Sciatic nerve (tissue), 2 donors: Measurements from ENCODE around the gene SLC41A2. TPM values are rescaled to one million over a fixed set of nuclear protein-coding genes. Genes with fewer than 3 reads are reported as not detected.
A peak's percentile ranks its signal among the peaks of the same experiment; 100 is the strongest.
"Not testable (repeated sequence)": the region's sequence is repeated elsewhere in the genome, so short reads cannot be mapped to it uniquely, and the experiment has no call there.

Experiments used
- ATAC-seq: fragments of 200-7000 bp; cut with Tn5 transposase; one replicate; pipeline ENCODE4 v1.9.1; 2020; ENCODE audit warnings: mild to moderate bottlenecking, moderate library complexity
- DNase-seq: peaks from one replicate; pipeline ENCODE4 v3.0.0-alpha.2; 2020; ENCODE audit warnings: low spot score
- intact Hi-C: fragments of 100-400 bp; cut with DNase I; formaldehyde crosslinking; loops from one replicate; pipeline ENCODE4 v1.14.2; 2022
- total RNA-seq: library from RNA; stranded (reverse); fragmentation: NEBNext Ultra II Directional; extraction: Animal tissue kit (Norgen Biotek cat#: 25700); gene quantifications from one replicate; pipeline ENCODE4 v1.2.1, GENCODE V29; 2021
- donor health status: DM: no; HTN: no; CAD: no.
- donor health status: DM: no; HTN: no; CAD: no.

The SLC41A2 gene, protein sequence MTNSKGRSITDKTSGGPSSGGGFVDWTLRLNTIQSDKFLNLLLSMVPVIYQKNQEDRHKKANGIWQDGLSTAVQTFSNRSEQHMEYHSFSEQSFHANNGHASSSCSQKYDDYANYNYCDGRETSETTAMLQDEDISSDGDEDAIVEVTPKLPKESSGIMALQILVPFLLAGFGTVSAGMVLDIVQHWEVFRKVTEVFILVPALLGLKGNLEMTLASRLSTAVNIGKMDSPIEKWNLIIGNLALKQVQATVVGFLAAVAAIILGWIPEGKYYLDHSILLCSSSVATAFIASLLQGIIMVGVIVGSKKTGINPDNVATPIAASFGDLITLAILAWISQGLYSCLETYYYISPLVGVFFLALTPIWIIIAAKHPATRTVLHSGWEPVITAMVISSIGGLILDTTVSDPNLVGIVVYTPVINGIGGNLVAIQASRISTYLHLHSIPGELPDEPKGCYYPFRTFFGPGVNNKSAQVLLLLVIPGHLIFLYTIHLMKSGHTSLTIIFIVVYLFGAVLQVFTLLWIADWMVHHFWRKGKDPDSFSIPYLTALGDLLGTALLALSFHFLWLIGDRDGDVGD
- total RNA-seq = 19.3 TPM

DNA sequence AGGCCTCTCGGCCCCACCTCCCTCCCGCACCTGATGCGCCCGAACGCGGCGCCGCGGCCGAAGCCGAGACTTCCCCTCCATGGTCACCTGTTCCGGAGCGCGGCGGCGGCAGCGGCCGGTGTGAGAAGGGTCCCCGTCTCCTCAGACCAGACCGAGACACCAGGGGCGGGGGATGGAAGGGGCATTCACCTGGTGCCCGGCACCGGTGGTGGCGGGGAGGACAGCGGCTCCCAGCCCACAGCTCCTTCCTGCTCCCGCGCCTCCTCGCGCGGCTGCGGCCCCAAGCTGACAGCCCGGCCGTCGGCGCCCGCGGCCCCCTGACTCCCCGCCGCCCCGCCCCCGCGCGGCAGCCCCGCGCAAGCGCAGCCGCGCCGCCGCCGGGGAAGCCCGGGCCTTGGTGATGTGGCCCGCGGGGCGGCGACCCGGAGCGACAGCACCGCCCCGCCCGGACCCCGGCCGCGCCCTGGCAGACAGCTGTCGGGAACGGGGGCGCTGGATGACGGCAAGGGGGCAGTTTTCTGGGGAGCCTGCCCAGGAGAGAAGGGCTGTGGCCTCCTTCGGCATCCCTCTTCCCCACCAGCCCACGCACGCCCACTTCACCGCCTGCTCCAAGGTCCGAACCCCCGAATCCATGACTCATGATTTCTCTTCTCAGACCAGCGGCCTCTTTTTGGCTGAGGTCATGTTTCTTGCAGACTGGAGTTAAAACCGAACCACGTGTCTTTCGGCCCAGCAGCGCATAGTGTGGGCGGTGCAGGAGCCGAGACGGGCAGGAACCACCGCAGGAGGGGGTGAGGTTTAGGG, at the start of gene SLC41A2:
TSS of gene SLC41A2 (minus strand) at position 290 of the 804 bp plus-strand sequence. CDS start 29,763 bp downstream, outside the sequence.
- intact Hi-C loops = no loop called here
- peak; percentile 85 for DNase-seq
- ATAC-seq = peak; percentile 92

DNA sequence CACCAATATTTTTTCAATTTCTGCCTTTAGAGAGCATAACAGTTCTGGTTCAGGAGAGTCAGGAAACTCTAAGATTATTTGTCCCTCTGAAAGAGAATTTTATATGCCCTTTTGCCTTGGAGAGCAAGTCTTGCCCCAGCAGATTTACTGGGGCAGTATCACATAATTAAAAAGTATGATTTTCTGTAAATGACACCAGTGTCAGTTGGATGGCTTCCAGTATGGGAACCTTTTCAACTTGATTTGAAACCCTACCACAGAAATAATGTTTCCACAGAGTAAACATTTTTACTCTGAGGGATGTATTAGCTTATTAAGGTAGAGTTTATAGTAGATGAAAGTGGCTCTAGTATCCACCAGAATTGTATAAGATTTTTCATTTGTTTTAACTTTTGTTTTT, 43.4 kb upstream of the SLC41A2 start:
- ATAC-seq = no peak
- intact Hi-C loops = no loop called here

DNA sequence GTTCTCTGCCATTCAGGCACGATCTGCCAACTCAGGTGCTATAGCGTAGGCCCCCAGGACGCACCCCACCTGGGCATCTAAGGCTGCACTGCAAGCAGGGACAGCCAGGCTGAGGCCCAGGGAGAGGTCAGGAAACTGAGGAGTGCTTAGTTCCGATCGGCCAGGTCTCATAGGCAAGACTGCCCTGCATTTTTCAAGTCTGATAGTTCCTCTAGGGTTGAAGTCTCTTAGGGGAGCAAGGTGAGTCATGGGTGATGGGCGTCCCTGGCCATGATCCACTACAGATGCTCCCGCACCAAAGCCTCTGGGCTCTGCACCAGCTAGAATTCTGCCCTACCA, 41.2 kb upstream of the SLC41A2 start:
- no peak for ATAC-seq
- intact Hi-C loops = no loop called here

More for the DNA sequence above, 43.4 kb upstream of the SLC41A2 start:
- DNase-seq = no peak

DNA sequence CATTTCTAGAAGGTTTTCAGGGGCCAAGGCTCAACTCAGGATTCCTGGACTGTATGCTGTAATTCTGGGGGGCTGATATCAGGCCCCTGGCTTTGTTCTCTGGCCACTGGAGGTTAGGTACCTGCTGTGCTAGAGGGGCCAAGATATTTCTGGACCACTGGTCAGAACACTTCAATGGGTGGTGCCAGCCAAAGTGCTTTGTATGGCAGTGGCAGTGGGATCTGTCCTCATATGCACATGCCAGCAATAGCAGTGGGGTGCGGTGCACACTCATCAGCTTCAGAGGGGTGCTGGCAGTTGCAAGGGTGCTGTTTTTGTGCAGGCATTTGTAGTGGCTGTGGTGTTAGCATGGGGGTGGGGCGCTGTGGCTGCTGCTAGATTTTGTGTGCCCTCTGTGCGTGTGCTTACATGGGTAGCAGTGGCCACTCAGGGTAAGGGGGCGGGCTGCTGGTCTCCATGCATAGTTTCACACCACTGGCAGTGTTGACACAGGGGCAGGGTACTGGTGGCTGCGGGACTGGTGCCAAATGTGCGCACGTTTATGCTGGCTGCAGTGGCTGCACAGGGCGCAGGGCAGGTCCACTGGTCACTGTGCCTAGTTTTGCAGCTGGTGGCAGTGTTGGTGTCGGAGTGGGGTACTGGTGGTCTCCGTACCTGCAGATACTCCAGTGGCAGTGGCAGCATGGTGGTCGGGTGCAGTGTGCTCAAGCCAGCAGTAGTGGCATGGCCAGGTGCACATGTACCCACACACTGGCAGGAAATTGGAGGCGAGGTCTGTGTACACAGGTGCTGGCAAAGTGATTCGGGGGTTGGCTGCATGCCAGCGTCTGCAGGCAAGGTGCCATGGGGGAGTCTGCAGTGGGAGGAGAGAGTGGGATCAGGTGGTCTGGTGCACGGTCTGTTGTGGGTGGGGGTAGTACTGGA, 40.6 kb upstream of the SLC41A2 start:
- ATAC-seq (no peak), DNase-seq (no peak)
- intact Hi-C loops = no loop called here

More for the DNA sequence above, 41.2 kb upstream of the SLC41A2 start:
- DNase-seq = no peak

DNA sequence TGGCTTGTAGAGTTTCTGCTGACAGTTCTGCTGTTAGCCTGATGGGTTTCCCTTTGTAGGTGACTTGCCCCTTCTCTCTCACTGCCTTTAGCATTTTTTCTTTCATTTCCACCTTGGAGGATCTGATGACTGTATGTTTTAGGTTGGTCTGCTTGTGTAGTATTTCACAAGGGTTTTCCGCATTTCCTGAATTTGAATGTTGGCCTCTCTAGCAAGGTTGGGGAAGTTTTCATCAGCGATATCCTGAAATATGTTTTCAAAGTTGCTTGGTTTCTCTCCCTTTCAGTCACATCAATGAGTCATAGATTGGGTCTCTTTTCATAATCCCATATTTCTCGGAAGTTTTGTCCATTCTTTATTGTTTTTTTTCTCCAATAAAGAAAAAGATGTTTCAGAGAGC, 39.5 kb upstream of the SLC41A2 start:
- ATAC-seq = no peak
- DNase-seq = no peak
- intact Hi-C loops = no loop called here

DNA sequence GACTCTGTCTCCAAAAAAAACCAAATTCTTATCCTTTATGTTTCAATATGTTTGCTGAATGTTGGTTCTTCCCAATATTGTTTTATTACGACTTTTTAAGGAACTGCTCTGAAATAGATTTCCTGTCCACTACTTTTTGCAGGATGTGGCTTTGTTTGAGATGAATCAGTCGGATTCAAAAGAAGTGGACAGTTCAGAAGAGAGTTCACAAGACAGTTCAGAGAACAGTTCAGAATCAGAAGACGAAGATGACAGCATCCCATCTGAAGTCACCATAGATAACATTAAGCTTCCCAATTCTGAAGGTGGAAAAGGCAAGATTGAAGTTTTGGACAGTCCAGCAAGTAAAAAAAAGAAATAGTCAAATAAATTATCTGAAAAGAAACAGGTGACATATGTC, 36.2 kb upstream of the SLC41A2 start:
- no peak for ATAC-seq
- intact Hi-C loops = no loop called here

DNA sequence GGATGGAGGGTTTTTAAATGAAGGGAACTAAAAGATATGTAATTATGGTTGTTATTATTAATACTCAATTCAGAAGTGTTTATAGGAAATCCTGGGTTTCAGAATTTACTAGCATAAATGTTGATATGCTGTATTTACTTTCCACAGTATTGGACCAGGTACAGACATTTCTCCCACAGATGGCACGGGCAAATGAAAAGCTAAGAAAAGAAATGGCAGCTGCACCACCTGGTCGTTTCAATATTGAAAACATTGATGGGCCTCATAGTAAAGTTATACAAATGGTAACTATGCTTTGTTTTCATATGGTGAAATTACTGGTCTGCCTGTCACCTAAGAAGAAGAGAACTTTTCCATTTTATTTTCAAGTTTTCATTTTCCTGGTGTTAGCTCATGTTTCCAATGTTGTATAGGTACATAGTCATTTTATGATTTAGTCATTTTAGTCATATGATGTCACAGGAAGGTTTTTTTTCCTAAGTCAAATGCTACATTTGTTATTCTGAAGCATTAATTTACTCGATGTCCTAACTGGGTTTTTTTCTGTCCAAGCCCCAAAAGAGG, 33.6 kb upstream of the SLC41A2 start:
- ATAC-seq (no peak), DNase-seq (no peak)
- intact Hi-C loops = no loop called here

More for the DNA sequence above, 36.2 kb upstream of the SLC41A2 start:
- no peak for DNase-seq

DNA sequence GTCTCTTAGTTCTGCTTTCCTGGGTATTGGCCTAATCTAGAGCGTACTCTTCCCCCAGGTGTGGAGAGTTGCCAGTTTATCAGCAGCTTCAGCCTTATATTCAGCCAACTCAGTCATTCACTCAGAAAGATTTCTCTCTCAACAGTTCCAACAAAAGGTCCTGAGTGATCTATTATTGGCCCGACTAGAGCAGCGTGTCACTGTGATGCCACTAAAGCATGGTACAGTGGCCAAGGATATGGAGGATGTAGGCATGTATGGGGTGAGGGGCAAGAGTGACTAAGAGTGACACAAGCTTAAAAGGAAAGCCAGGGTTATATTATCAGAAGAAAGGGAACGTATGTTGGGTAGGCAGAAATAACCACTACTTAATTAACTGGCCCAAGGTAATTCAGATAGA, 32.9 kb upstream of the SLC41A2 start:
- intact Hi-C loops = no loop called here
- no peak for ATAC-seq

DNA sequence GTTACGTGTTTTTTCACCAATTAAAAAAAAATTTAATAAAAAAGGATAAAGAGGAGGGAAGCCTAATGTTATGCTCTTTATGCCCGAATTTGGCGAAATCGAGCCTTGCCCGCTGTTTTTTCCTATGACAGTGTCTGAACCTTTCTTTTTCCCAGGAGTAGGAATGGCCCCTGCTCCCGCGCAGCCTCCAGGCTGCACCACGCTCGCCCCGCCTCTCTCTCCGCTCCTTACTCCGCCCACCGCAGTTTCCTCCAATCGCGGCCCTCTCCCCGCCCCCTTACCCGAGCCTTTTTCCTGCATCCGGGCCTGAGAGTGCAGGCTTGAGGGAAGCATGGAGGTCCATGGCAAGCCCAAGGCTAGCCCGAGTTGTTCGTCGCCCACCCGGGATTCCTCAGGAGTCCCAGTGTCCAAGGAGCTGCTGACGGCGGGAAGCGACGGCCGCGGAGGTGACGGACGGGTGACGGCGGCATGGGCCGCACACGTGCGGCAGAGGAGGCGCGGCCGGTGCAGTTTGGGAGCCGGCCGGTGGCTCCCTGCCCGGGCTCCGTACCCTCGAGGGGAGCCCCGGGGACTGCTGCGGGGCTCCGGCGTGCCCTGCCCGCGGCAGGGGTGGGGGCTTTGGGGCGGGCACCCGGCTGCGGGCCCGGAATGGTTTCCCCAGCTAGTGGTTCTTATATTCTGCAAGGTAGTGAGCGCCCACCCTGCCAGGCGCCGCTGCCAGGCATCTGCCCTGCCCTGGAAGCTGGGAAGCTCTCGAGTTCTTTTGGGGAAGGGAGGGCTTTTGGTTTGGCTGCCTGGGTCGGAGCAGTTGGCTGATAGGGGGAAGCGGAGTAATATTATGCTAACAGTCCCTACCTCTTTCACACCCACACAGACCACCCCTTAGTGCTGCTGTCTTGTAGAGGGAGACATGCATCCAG, 28.2 kb upstream of the SLC41A2 start, which contains the start of gene NOPCHAP1:
TSS of gene NOPCHAP1 (plus strand) at position 295 of the 920 bp plus-strand sequence. CDS start at position 332, 37 bp downstream.
- DNase-seq (peak; percentile 96), ATAC-seq (peak; percentile 100)
- intact Hi-C loops = no loop called here

More for the DNA sequence above, 32.9 kb upstream of the SLC41A2 start:
- DNase-seq = no peak

DNA sequence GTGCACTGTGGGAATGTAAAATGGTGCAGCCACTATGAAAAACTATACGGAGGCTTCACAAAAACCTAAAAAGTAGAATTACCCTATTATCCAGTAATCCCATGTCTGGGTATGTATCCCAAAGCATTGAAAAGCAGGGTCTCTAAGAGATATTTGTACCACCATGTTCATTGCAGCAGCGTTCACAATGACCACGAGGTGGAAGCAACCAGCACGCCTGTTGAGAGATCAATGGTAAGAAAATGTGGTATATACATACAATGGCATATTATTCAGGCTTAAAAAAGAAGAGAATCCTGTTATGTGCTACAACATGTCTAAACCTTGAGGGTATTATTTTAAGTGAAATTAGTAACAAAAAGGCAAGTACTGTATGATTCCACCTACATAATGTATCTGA, 27.1 kb upstream of the SLC41A2 start:
- intact Hi-C loops = no loop called here
- no peak for ATAC-seq
- no peak for DNase-seq

DNA sequence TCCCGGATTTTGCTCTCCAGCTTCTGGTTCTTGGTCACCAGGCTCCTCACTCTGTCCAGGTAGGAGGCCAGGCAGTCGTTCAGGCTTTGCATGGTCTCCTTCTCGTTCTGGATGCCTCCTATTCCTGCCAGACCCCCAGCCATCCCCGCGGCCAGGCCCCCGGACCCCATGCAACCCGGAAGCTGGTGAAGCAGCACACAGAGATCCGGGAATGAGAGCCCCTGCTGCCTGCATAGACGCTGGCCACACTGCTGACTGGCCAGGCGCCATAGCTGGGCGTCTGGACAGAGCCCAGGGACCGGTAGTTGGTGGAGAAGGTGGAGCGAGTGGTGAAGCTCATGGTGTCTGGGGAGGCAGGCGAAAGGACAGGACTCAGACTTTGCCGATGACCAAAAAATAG, 19.6 kb upstream of the SLC41A2 start:
- DNase-seq, ATAC-seq, intact Hi-C loops: not testable (repeated sequence)

DNA sequence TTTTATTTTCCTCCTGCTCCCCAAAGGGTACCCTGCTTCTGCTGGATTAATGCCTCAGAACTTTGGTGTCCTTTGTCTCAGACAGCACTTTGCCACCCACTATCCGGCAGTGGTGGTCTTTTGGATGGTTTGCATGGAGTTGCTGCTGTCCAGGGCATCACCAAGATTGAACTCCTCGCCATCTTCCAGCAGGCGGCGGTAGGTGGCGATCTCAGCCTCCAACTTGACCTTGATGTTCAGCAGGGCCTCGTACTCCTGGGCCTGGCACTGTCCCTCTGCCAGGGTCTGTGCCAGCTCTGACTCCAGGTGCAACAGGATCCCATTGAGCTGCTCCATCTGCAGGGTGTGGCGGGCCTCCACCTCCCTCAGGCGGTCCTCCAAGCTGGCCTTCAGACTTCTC, 18.6 kb upstream of the SLC41A2 start:
- DNase-seq (no peak), ATAC-seq (no peak)
- intact Hi-C loops = no loop called here

DNA sequence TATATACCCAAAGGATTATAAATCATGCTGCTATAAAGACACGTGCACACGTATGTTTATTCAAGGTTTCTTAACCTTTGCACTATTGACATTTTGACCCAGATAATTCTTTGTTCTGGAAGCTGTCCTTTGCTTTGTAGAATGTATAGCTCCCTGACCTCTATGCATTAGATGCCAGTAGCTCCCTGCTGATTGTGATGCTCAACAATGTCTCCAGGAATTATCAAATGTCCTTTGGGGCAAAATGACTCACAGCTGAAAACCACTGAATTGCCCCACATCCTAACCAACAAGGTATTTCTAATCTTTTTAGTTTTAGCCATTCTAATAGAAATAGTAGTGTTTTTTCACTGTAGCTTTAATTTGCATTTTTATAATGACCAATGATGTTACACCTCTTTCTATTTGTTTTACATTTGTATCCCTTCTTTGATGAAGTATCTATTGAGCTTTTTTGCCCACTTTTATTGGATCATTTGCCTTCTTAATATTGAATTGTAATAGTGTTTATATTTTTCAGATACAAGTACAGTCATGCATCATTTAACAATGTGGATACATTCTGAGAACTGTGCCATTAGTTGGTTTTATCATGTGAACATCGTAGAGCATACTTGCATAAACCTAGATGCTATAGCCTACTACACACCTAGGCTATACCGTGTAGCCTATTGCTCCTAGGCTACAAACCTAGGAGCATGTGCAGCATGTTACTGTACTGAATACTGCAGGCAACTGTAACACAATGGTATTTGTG, 17.7 kb upstream of the SLC41A2 start:
- intact Hi-C loops = no loop called here

DNA sequence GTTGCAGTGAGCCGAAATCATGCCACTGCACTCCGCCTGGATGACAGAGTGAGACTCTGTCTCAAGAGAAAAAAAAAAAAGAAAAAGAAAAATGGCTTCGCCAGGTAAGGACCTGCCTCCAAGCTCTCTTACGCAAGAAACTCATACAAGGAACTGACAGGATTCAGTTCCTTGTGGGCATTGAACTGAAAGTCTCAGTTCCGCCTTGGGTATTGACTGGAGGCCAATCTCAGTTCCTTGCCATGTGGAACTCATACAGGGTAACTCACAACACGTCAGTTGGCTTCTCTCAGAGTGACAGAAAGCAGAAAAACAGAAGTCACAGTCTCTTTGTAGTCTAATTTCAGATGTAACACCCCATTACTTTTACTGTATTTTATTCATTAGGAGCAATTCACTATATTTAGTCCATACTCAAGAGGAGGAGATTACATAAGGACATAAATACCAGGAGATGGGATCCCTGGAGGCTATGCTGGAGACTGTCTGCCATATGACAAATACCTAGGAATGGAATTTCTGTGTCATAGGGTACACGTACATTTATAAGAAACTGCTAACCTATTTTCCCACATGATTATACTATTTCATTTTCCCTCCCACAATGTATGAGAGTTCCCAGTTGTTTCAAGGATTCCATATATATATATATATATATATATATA, 16.7 kb upstream of the SLC41A2 start:
- ATAC-seq = peak; percentile 65
- DNase-seq = no peak
- intact Hi-C loops = no loop called here

More for the DNA sequence above, 17.7 kb upstream of the SLC41A2 start:
- ATAC-seq = no peak
- DNase-seq = no peak

DNA sequence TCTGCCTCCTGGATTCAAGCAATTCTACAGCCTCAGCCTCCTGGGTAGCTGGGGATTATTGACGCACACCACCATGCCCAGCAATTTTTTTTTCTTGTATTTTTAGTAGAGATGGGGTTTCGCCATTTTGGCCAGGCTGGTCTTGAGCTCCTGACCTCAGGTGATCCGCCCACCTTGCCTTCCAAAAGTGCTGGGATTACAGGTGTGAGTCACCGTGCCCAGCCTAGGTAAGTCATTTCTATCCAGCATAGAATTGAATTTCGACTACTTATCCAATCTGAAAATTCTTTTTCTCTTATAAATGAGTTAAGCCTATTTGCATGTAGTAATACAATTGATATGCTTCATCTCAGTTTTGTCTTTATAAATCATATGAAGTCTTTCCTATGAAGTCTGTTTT, 15.2 kb upstream of the SLC41A2 start:
- DNase-seq (no peak), ATAC-seq (no peak)

DNA sequence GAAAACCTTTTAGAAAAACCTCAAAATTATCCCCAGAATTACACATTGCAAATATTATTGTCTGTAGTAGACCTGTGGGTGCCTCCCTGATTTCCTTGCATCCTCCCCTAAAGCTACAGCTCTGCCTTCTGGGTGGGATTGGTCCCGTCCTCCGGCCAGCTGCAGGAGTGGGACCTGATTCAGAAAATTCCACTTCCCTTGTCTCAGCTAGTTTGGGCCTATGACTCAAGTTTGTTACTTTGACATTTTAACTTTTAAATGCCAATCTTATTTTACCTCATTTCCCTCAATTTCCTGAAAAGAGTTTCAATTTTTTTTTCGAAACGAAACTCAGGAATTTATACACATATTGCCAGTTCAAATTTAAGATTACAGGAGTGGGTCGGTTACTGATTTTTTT, 13.2 kb upstream of the SLC41A2 start:
- DNase-seq (no peak), ATAC-seq (no peak)
- intact Hi-C loops = no loop called here

More for the DNA sequence above, 15.2 kb upstream of the SLC41A2 start:
- intact Hi-C loops = no loop called here
